Measurements from ENCODE around the gene GFPT2. TPM values are rescaled to one million over a fixed set of nuclear protein-coding genes. Genes with fewer than 3 reads are reported as not detected.

GFPT2 gene
- total RNA-seq, 2 experiments from 2014 or later: not detected

DNA sequence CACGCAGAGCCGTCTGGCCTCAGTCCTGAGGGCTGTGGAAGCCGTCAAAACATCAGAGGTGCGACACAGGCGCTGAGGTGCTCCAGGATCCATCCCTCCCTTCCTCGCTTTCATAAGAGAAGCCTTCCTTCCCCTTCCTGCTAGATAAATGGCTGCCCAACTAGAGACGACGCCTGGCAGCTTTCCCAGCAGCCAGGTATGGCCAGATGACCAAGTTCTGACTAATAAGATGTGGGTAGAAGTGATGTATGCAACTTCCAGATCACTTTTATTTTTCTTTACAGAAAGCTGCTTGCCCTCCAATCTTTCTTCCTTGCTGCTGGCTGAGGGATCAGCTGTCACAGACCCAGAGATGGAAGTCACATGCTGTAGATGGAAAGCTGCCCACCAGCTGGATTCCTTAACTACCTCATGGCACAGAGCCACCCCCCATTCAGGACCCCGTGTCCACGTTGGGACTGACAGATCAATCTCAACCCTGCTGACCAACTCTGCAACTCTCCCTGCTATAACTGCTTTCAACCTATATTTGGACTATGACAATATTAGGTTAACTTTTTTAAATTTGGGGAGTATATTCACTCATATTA is 70.0 kb downstream of the GFPT2 start:
- no peaks in the 10 kb centered on the region for H3K4me1 ChIP-seq (ENCODE audit: insufficient read depth, low read length, poor library complexity, severe bottlenecking)
- intact Hi-C loops (cut with micrococcal nuclease; ENCODE audit: unreplicated experiment): no loop called here
- no peaks in the 10 kb centered on the region for H3K9me3 ChIP-seq (ENCODE audit: low read length)
- no peak overlapping the region for H2AFZ ChIP-seq (ENCODE audit: low read length)
- ChIA-PET CTCF (ENCODE audit: unreplicated experiment) (no interaction called here), POLR2A (no interaction called here)
- BruUV-seq (replicated peaks): no TSS peak
- no peak overlapping the region for H3K4me3 ChIP-seq (ENCODE audit: low read depth, low read length, poor library complexity, severe bottlenecking)
- peaks cover 90% of the 10 kb centered on the region for H3K36me3 ChIP-seq (ENCODE audit: insufficient read depth, low read length)
- H3K79me2 ChIP-seq (ENCODE audit: insufficient read depth, low read depth, low read length): 0 out of 2 replicates have a peak, but pooled peaks cover 3% of the 10 kb centered on the region
- TF ChIP-seq, protein P1, sequence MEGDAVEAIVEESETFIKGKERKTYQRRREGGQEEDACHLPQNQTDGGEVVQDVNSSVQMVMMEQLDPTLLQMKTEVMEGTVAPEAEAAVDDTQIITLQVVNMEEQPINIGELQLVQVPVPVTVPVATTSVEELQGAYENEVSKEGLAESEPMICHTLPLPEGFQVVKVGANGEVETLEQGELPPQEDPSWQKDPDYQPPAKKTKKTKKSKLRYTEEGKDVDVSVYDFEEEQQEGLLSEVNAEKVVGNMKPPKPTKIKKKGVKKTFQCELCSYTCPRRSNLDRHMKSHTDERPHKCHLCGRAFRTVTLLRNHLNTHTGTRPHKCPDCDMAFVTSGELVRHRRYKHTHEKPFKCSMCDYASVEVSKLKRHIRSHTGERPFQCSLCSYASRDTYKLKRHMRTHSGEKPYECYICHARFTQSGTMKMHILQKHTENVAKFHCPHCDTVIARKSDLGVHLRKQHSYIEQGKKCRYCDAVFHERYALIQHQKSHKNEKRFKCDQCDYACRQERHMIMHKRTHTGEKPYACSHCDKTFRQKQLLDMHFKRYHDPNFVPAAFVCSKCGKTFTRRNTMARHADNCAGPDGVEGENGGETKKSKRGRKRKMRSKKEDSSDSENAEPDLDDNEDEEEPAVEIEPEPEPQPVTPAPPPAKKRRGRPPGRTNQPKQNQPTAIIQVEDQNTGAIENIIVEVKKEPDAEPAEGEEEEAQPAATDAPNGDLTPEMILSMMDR (conservative IDR thresholded peaks at IDR 0.05; ENCODE audit: low read length): no peak
- no peak for TF ChIP-seq EZH2phosphoT487 (IDR thresholded peaks at IDR 0.05; ENCODE audit: borderline replicate concordance, low read depth, low read length)
- no peak overlapping the region for H3K27ac ChIP-seq (ENCODE audit: low read depth, low read length, poor library complexity, severe bottlenecking)
- H3K9me2 ChIP-seq (ENCODE audit: insufficient read depth, low read length): no peaks in the 10 kb centered on the region
- no peak overlapping the region for H3K4me2 ChIP-seq (ENCODE audit: low read length)
- no peaks in the 10 kb centered on the region for H4K20me1 ChIP-seq (ENCODE audit: insufficient read depth, low read length)
- no peak for DNase-seq (ENCODE audit: low spot score)

DNA sequence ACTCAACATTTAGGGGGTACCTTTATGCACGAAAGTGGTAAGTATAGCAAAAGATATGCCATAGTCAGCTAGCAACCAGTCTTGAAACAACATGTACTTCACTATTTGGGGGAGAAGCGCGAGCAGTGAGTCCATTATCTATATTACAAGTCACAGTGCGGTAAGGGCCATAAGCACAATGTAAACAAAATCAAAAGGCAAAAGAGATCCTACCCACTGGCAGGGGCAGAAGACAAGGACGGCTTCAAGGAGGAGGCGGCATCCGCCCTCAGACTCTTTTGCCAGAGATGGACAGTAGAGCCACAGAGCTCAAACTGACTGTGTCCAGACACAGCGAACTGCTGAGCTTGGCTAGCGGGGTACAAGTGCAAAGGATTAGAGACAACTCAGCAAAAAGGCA is 70.9 kb downstream of the GFPT2 start:
- Histone ChIP-seq H3K27ac (ENCODE audit: low read depth, low read length, poor library complexity, severe bottlenecking) (no peak overlapping the region), H3K9me2 (ENCODE audit: insufficient read depth, low read length) (no peaks in the 10 kb centered on the region), H2AFZ (ENCODE audit: low read length) (no peak overlapping the region), H4K20me1 (ENCODE audit: insufficient read depth, low read length) (no peaks in the 10 kb centered on the region), H3K4me2 (ENCODE audit: low read length) (no peak overlapping the region), H3K4me3 (ENCODE audit: low read depth, low read length, poor library complexity, severe bottlenecking) (no peak overlapping the region), H3K4me1 (ENCODE audit: insufficient read depth, low read length, poor library complexity, severe bottlenecking) (no peaks in the 10 kb centered on the region), H3K9me3 (ENCODE audit: low read length) (peaks cover 6% of the 10 kb centered on the region; the same call in 1 of the 2 replicates), H3K36me3 (ENCODE audit: insufficient read depth, low read length) (peaks cover 90% of the 10 kb centered on the region), H3K79me2 (ENCODE audit: insufficient read depth, low read depth, low read length) (no peaks in the 10 kb centered on the region)
- intact Hi-C loops (cut with micrococcal nuclease; ENCODE audit: unreplicated experiment): no loop called here
- ChIA-PET POLR2A (no interaction called here), CTCF (ENCODE audit: unreplicated experiment) (no interaction called here)
- DNase-seq (ENCODE audit: low spot score): no peak
- no peak for TF ChIP-seq EZH2phosphoT487 (IDR thresholded peaks at IDR 0.05; ENCODE audit: borderline replicate concordance, low read depth, low read length)
- TF ChIP-seq, protein P1 (conservative IDR thresholded peaks at IDR 0.05; ENCODE audit: low read length): no peak
- BruUV-seq (replicated peaks): no TSS peak

DNA sequence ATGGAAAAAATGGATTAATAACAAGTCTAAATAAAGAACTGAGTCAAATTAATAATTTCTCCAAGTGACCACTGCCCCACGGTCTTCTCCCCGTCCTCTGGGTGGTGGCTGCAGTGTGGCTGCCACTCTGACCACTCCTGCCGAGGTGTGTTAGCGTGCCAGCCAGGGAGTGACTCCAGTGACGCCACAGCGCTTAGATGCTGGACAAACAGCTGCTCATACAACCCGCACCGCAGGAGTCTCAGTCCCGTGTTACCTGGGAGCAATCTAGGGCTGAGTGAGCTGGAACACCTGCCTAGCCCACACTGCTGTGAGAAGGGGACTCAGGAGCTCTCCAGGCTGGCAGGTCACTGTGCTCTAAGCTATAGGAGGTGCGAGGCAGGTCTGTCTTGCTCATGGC is 71.4 kb downstream of the GFPT2 start:
- H3K4me2 ChIP-seq (ENCODE audit: low read length): no peak overlapping the region
- H2AFZ ChIP-seq (ENCODE audit: low read length): no peak overlapping the region
- ChIA-PET POLR2A (no interaction called here), CTCF (ENCODE audit: unreplicated experiment) (no interaction called here)
- H3K9me3 ChIP-seq (ENCODE audit: low read length): peaks cover 9% of the 10 kb centered on the region; the same call in 1 of the 2 replicates
- H3K36me3 ChIP-seq (ENCODE audit: insufficient read depth, low read length): peaks cover 90% of the 10 kb centered on the region
- no peaks in the 10 kb centered on the region for H3K4me1 ChIP-seq (ENCODE audit: insufficient read depth, low read length, poor library complexity, severe bottlenecking)
- no peak overlapping the region for H3K27ac ChIP-seq (ENCODE audit: low read depth, low read length, poor library complexity, severe bottlenecking)
- intact Hi-C loops (cut with micrococcal nuclease; ENCODE audit: unreplicated experiment): no loop called here
- H3K9me2 ChIP-seq (ENCODE audit: insufficient read depth, low read length): no peaks in the 10 kb centered on the region
- DNase-seq (ENCODE audit: low spot score): no peak
- H3K79me2 ChIP-seq (ENCODE audit: insufficient read depth, low read depth, low read length): no peaks in the 10 kb centered on the region
- TF ChIP-seq, protein P1 (conservative IDR thresholded peaks at IDR 0.05; ENCODE audit: low read length): no peak
- no peak for TF ChIP-seq EZH2phosphoT487 (IDR thresholded peaks at IDR 0.05; ENCODE audit: borderline replicate concordance, low read depth, low read length)
- no peak overlapping the region for H3K4me3 ChIP-seq (ENCODE audit: low read depth, low read length, poor library complexity, severe bottlenecking)
- H4K20me1 ChIP-seq (ENCODE audit: insufficient read depth, low read length): no peaks in the 10 kb centered on the region
- no TSS peak for BruUV-seq (replicated peaks)
